GM23338 (cell line): ENCODE measurements around the gene SLC5A4.

ENCODE experiments used
- EZH2 ChIP-seq: fragments of 200-600 bp; sonication (generic); IDR thresholded peaks from one replicate; pipeline ENCODE4 v1.8.0; 2017; ENCODE audit warnings: antibody characterized with exemption, mild to moderate bottlenecking, low read depth; ENCODE audit not compliant: unreplicated experiment
- EZH2phosphoT487 ChIP-seq: fragments of 200-600 bp; sonication (generic); IDR thresholded peaks from one replicate; pipeline ENCODE4 v1.8.1; 2018; ENCODE audit warnings: antibody characterized with exemption; ENCODE audit not compliant: unreplicated experiment
- POLR2AphosphoS5 ChIP-seq: IDR thresholded peaks from 2 replicates; pipeline ENCODE4 v1.6.1; 2016; ENCODE audit warnings: antibody characterized with exemption, low read depth
- TF ChIP-seq, protein P1 (sequence below), 2 experiments: fragments of 200-600 bp in 1 of 2; sonication (generic) in 1 of 2; conservative IDR thresholded peaks; 2 replicates each; pipeline versions ENCODE4 v1.5.1 to v1.6.1; 2016 to 2017; ENCODE audit warnings: antibody characterized with exemption in 2 of 2, low read depth in 2 of 2, mild to moderate bottlenecking in 2 of 2, moderate library complexity in 1 of 2

DNA sequence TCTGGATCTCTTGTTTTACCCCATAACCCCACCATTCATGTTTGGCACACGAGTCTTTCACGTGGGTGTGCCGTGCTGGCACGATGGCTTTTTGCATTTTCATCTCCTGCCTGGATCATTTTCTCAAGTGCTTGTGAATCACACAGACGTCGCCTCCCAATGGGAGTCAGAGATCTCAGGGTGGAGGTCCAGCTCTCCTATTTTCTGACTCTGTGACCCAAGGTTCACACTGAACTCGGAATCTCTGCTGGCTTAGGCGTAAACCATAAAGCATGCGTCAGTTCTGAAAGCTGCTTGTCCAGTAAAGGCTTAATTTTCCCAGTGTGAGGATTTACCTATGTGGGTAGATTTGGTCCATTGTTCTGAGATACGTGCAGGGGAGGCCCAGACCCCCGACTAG is 80.0 kb downstream of the SLC5A4 start:
- TF ChIP-seq EZH2phosphoT487 (no peak), POLR2AphosphoS5 (no peak), EZH2 (no peak)
- TF ChIP-seq, protein P1, sequence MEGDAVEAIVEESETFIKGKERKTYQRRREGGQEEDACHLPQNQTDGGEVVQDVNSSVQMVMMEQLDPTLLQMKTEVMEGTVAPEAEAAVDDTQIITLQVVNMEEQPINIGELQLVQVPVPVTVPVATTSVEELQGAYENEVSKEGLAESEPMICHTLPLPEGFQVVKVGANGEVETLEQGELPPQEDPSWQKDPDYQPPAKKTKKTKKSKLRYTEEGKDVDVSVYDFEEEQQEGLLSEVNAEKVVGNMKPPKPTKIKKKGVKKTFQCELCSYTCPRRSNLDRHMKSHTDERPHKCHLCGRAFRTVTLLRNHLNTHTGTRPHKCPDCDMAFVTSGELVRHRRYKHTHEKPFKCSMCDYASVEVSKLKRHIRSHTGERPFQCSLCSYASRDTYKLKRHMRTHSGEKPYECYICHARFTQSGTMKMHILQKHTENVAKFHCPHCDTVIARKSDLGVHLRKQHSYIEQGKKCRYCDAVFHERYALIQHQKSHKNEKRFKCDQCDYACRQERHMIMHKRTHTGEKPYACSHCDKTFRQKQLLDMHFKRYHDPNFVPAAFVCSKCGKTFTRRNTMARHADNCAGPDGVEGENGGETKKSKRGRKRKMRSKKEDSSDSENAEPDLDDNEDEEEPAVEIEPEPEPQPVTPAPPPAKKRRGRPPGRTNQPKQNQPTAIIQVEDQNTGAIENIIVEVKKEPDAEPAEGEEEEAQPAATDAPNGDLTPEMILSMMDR (conservative IDR thresholded peaks at IDR 0.05; ENCODE audit: low read depth in 2 of 2): no peak
